ENCODE measurements around the gene ARHGEF2. TPM values are rescaled to one million over a fixed set of nuclear protein-coding genes. Genes with fewer than 3 reads are reported as not detected.

Gene ARHGEF2
- total and polyA plus RNA-seq, 2 of the 13 experiments (the other 11 are each of a cell fraction or from before 2014, with no cell fraction given): 16.1 to 32.1 TPM

GRCh38 chr1:155966750-155967149, 11.6 kb downstream of the ARHGEF2 start (continued):
- TF ChIP-seq ZNF407 (CRISPR knock-in tag; IDR thresholded peaks at IDR 0.05; ENCODE audit: not compliant biosample characterization) (no peak), FOXK2 (IDR thresholded peaks at IDR 0.05) (no peak), FOXO4 (CRISPR knock-in tag; conservative IDR thresholded peaks at IDR 0.05) (0 out of 2 replicates have a peak, but pooled peaks have one; percentile 84), ZNF598 (CRISPR knock-in tag; IDR thresholded peaks at IDR 0.05; ENCODE audit: borderline replicate concordance) (no peak), ZNF556 (CRISPR knock-in tag; IDR thresholded peaks at IDR 0.05; ENCODE audit: borderline replicate concordance) (0 out of 2 replicates have a peak, but pooled peaks have one; percentile 10), TRIM22 (IDR thresholded peaks at IDR 0.05) (no peak), ZNF773 (CRISPR knock-in tag; IDR thresholded peaks at IDR 0.05; ENCODE audit: borderline replicate concordance) (no peak), ISX (CRISPR knock-in tag; conservative IDR thresholded peaks at IDR 0.05) (no peak), MTERF4 (CRISPR knock-in tag; IDR thresholded peaks at IDR 0.05) (0 out of 2 replicates have a peak, but pooled peaks have one; percentile 20), SYNCRIP (IDR thresholded peaks at IDR 0.05; ENCODE audit: insufficient read depth, low read depth, low read length) (no peak), ZNF644 (CRISPR knock-in tag; IDR thresholded peaks at IDR 0.05; ENCODE audit: low read depth) (no peak), RNF2 (conservative IDR thresholded peaks at IDR 0.05; ENCODE audit: low read depth) (no peak), DZIP1 (CRISPR knock-in tag; IDR thresholded peaks at IDR 0.05) (no peak), ZNF616 (CRISPR knock-in tag; IDR thresholded peaks at IDR 0.05; ENCODE audit: low read depth) (no peak), GATA4 (IDR thresholded peaks at IDR 0.05; ENCODE audit: borderline replicate concordance, low read depth) (no peak), ZNF567 (CRISPR knock-in tag; IDR thresholded peaks at IDR 0.05; ENCODE audit: borderline replicate concordance) (no peak)

Measured in HepG2 (cell line).